ENCODE results near the gene ZFYVE21. TPM values are rescaled to one million over a fixed set of nuclear protein-coding genes. Genes with fewer than 3 reads are reported as not detected.

Gene ZFYVE21
- total RNA-seq, 4 donors from 2014 or later, result 121 to 180 (median 156) TPM

- WGBS, result 94% methylated on average over 20 of the region's 24 CpGs
- TF ChIP-seq EP300 (IDR thresholded peaks at IDR 0.05) (no peak), POLR2AphosphoS5 (IDR thresholded peaks at IDR 0.05) (no peak), POLR2A (IDR thresholded peaks at IDR 0.05; ENCODE audit: low read depth) (no peak), CTCF (IDR thresholded peaks at IDR 0.05) (no peak)
- intact Hi-C loops (cut with DNase I), result no loop called here
- no peak for DNase-seq (ENCODE audit: extremely low spot score)
- Histone ChIP-seq H3K4me3 (no peak overlapping the region), H3K27me3 (no peaks in the 10 kb centered on the region), H3K36me3 (peaks cover 40 to 89% (median 75%) of the 10 kb centered on the region in 4 donors), H3K4me1 (peaks cover 32 to 80% (median 61%) of the 10 kb centered on the region in 4 donors), H3K27ac (replicated peaks in 1 of 4) (peak overlapping the region in 2 of 4 donors; percentile 1 to 92), H3K9me3 (no peaks in the 10 kb centered on the region)
These were observed 16.6 kb downstream of the ZFYVE21 start for GRCh38 chr14:103731916-103732867.

GRCh38 chr14:103732868-103733620, 17.4 kb downstream of the ZFYVE21 start:
- intact Hi-C loops (cut with DNase I), result no loop called here
- Histone ChIP-seq H3K27me3 (no peaks in the 10 kb centered on the region), H3K36me3 (peaks cover 40 to 91% (median 67%) of the 10 kb centered on the region in 4 donors), H3K4me1 (peaks cover 37 to 84% (median 65%) of the 10 kb centered on the region in 4 donors), H3K9me3 (no peaks in the 10 kb centered on the region), H3K4me3 (no peak overlapping the region), H3K27ac (replicated peaks in 1 of 4) (peak overlapping the region in 2 of 4 donors; percentile 31 to 92)
- DNase-seq (ENCODE audit: extremely low spot score), result no peak
- WGBS, result 86% methylated on average over 8 of the region's 9 CpGs
- TF ChIP-seq POLR2AphosphoS5 (IDR thresholded peaks at IDR 0.05) (no peak), EP300 (IDR thresholded peaks at IDR 0.05) (no peak), CTCF (IDR thresholded peaks at IDR 0.05) (no peak), POLR2A (IDR thresholded peaks at IDR 0.05; ENCODE audit: low read depth) (no peak)

GRCh38 chr14:103733651-103734050, 18.0 kb downstream of the ZFYVE21 start:
- DNase-seq (ENCODE audit: extremely low spot score), result no peak
- H3K9me3 ChIP-seq, result no peaks in the 10 kb centered on the region
- 86% methylated on average over 14 of the region's 14 CpGs for WGBS
- H3K4me3 ChIP-seq, result no peak overlapping the region
- no peaks in the 10 kb centered on the region for H3K27me3 ChIP-seq
- H3K27ac ChIP-seq (replicated peaks in 1 of 4), result peak overlapping the region in 3 of 4 donors; percentile 91 to 94 (median 92)
- peaks cover 39 to 91% (median 65%) of the 10 kb centered on the region in 4 donors for H3K36me3 ChIP-seq
- TF ChIP-seq EP300 (IDR thresholded peaks at IDR 0.05) (no peak), POLR2AphosphoS5 (IDR thresholded peaks at IDR 0.05) (no peak), CTCF (IDR thresholded peaks at IDR 0.05) (no peak), POLR2A (IDR thresholded peaks at IDR 0.05; ENCODE audit: low read depth) (no peak)
- H3K4me1 ChIP-seq, result peaks cover 37 to 89% (median 69%) of the 10 kb centered on the region in 4 donors
- intact Hi-C loops (cut with DNase I), result no loop called here

GRCh38 chr14:103734081-103734888, 18.7 kb downstream of the ZFYVE21 start:
- H3K9me3 ChIP-seq, result no peaks in the 10 kb centered on the region
- H3K27ac ChIP-seq (replicated peaks in 1 of 4), result peak overlapping the region; percentile 86 to 94 (median 92)
- 88% methylated on average over 18 of the region's 23 CpGs for WGBS
- DNase-seq (ENCODE audit: extremely low spot score), result no peak
- peaks cover 33 to 91% (median 64%) of the 10 kb centered on the region in 4 donors for H3K36me3 ChIP-seq
- H3K27me3 ChIP-seq, result no peaks in the 10 kb centered on the region
- H3K4me3 ChIP-seq, result no peak overlapping the region
- TF ChIP-seq CTCF (IDR thresholded peaks at IDR 0.05) (no peak), POLR2A (IDR thresholded peaks at IDR 0.05; ENCODE audit: low read depth) (no peak), POLR2AphosphoS5 (IDR thresholded peaks at IDR 0.05) (no peak), EP300 (IDR thresholded peaks at IDR 0.05) (no peak)
- intact Hi-C loops (cut with DNase I), result no loop called here
- H3K4me1 ChIP-seq, result peaks cover 37 to 95% (median 73%) of the 10 kb centered on the region in 4 donors
